K562 treated with DMSO at 1 percent for 48 hours (cell line): ENCODE measurements around the gene RADX. TPM values are rescaled to one million over a fixed set of nuclear protein-coding genes. Genes with fewer than 3 reads are reported as not detected.

Experiments
- total RNA-seq: library from RNA; unstranded; fragments of 300-600 nt; gene quantifications from 2 replicates; pipeline ENCODE4 v1.2.3, GENCODE V29; 2022; ENCODE audit warnings: low replicate concordance; ENCODE audit errors: extremely low read depth

The RADX gene, protein sequence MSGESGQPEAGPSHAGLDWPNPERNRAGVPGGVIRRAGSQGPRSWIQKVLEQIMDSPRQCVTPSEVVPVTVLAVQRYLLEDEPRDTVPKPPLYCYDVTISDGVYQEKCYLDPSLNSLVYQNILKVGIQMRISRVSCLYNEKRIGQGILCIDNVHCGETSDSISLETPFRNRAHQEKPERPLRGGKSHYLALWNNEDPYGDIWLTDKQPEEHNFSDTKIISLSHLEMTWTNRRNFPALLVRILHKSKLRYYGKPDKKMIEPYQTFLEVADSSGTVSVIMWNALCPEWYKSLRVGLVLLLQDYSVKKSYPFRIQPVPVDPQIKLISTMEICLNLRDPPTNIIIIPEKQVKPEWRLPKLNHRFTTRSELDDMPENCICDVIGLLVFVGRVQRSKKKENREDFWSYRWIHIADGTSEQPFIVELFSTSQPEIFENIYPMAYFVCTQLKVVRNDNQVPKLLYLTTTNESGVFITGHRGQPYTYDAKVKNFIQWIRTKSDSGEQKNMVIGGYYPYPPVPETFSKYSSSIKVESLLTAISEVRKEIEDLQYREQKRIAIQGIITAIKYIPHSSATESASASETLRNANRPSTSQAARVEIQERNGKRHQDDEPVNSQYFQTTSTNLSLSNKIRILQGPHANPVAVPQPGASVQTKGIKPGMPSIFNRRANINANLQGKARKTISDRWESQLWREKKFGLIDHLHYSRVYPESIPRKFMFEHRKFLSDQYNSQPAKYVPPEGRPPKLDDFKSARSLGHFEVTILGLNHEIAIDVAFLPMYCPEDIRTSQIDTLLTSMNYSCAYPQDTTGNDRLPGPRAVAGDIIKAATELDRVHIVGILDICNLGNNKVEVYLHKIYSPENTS
- not detected in 2 replicates for total RNA-seq

DNA sequence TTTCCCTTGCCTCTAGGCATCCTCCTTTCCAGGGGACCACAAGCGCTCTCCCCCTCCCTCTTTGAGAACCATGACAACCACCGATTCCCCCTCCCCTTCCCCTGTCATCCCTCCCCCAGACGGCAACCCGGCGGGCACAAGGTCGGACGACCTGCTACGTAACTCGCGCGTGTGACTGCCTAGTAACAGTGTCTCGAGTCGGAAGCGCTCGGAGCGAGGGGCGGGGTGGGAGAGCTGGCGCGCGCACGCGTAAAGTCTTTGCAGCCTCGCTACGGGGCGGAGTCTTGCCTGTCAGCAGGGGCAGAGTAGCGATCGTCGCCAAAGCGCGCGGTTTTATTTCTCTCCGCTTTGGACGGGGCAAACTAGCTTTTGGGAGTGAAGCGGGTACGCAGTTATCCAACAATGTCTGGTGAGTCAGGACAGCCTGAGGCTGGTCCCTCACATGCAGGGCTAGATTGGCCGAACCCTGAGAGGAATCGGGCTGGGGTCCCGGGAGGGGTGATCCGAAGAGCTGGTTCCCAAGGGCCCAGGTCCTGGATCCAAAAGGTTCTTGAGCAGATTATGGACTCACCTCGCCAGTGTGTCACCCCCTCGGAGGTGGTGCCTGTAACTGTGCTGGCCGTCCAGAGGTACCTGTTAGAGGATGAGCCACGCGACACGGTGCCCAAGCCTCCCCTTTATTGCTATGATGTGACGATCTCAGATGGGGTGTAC lies at the start of gene RADX:
Gene RADX, plus strand, starts transcription at position 300 of the 714 bp plus-strand sequence. Its CDS starts 103 bp downstream, at position 403.

DNA sequence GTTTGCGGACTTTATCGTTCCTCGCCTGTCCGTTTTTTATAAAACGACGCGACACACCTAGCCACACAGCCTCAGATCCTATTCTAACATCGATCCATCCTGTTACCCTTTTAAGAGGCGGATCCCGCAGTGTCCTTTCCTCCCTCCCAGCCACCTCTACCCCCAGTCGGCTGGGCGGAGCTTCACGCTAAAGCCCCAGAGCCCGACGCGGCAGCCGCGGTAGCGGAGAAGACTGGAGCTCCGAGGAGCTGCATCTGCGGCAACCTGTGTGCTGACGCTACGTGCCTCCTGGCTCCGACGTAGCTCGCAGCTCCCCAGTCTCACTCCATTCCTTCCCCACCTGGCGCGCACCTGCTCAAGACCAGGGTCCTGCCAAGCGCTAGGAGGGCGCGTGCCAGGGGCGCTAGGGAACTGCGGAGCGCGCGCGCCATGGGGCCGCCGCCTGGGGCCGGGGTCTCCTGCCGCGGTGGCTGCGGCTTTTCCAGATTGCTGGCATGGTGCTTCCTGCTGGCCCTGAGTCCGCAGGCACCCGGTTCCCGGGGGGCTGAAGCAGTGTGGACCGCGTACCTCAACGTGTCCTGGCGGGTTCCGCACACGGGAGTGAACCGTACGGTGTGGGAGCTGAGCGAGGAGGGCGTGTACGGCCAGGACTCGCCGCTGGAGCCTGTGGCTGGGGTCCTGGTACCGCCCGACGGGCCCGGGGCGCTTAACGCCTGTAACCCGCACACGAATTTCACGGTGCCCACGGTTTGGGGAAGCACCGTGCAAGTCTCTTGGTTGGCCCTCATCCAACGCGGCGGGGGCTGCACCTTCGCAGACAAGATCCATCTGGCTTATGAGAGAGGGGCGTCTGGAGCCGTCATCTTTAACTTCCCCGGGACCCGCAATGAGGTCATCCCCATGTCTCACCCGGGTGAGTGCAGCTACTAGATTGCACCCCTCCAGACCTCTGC lies 115.0 kb downstream of the RADX start, which contains the start of gene RNF128:
Gene RNF128, plus strand, starts transcription at position 217 of the 953 bp plus-strand sequence. Its CDS starts 213 bp downstream, at position 430.

Other genes starting within 250 kb of the RADX start
- not detected in 2 replicates for gene RNF128, start 114.7 kb downstream of the RADX start, total RNA-seq
- not detected in 2 replicates for gene TBC1D8B, start 190.7 kb downstream of the RADX start, total RNA-seq